ENCODE measurements around the gene PLPPR1.
A peak's percentile ranks its signal among the peaks of the same experiment; 100 is the strongest.
"Not testable (repeated sequence)": the region's sequence is repeated elsewhere in the genome, so short reads cannot be mapped to it uniquely, and the experiment has no call there.

Gene PLPPR1

GRCh38 chr9:101309139-101309538 is 280.6 kb downstream of the PLPPR1 start:
- no peak for DNase-seq

- no peak for DNase-seq
Measured at GRCh38 chr9:101311191-101311590, 282.7 kb downstream of the PLPPR1 start.

GRCh38 chr9:101311758-101312420 is 283.4 kb downstream of the PLPPR1 start:
- peak; percentile 62 for DNase-seq

- DNase-seq = no peak
Measured at GRCh38 chr9:101312661-101313060, 284.1 kb downstream of the PLPPR1 start.

GRCh38 chr9:101315112-101315450 is 286.6 kb downstream of the PLPPR1 start:
- no peak for DNase-seq

GRCh38 chr9:101317735-101318134 is 289.2 kb downstream of the PLPPR1 start:
- DNase-seq = no peak

- no peak for DNase-seq
Measured at GRCh38 chr9:101323129-101323528, 294.6 kb downstream of the PLPPR1 start.

GRCh38 chr9:101324245-101324804 is 295.8 kb downstream of the PLPPR1 start:
- no peak for DNase-seq

GRCh38 chr9:101325053-101325452 is 296.5 kb downstream of the PLPPR1 start:
- no peak for DNase-seq

GRCh38 chr9:101326035-101326434 is 297.5 kb downstream of the PLPPR1 start:
- DNase-seq = no peak

GRCh38 chr9:101326501-101326900 is 298.0 kb downstream of the PLPPR1 start:
- no peak for DNase-seq

GRCh38 chr9:101327422-101327909 is 298.9 kb downstream of the PLPPR1 start:
- DNase-seq = not testable (repeated sequence)

GRCh38 chr9:101332362-101332761 is 303.8 kb downstream of the PLPPR1 start:
- DNase-seq = no peak

- DNase-seq = no peak
Measured at GRCh38 chr9:101333490-101333889, 305.0 kb downstream of the PLPPR1 start.

- no peak for DNase-seq
Measured at GRCh38 chr9:101333926-101334702, 305.6 kb downstream of the PLPPR1 start.

GRCh38 chr9:101336091-101336490 is 307.6 kb downstream of the PLPPR1 start:
- no peak for DNase-seq

- DNase-seq = no peak
Measured at GRCh38 chr9:101337237-101337636, 308.7 kb downstream of the PLPPR1 start.

GRCh38 chr9:101341958-101342357 is 313.4 kb downstream of the PLPPR1 start:
- no peak for DNase-seq

- no peak for DNase-seq
Measured at GRCh38 chr9:101342595-101342994, 314.1 kb downstream of the PLPPR1 start.

GRCh38 chr9:101350285-101350684 is 321.8 kb downstream of the PLPPR1 start:
- no peak for DNase-seq

- no peak for DNase-seq
Measured at GRCh38 chr9:101352892-101353463, 324.5 kb downstream of the PLPPR1 start.

GRCh38 chr9:101353683-101354082 is 325.2 kb downstream of the PLPPR1 start:
- DNase-seq = no peak

- no peak for DNase-seq
Measured at GRCh38 chr9:101354143-101354764, 325.7 kb downstream of the PLPPR1 start.

Data from HCEC 1CT (cell line).